Esophagus squamous epithelium (tissue), 5 donors: ENCODE results near the gene PIK3C3. TPM values are rescaled to one million over a fixed set of nuclear protein-coding genes. Genes with fewer than 3 reads are reported as not detected.

Source experiments
- DNase-seq: peaks from one replicate; lab custom pipeline; 2025; lab: John Stamatoyannopoulos, UW
- H3K27ac ChIP-seq, 4 donors: fragments of 200-600 bp; sonication (generic); one replicate each; pipeline ENCODE4 v1.5.1; 2016 to 2019; ENCODE audit warnings: mild to moderate bottlenecking in 1 of 4
- H3K27me3 ChIP-seq, 4 donors: fragments of 200-600 bp; sonication (generic); 1 replicate in 3 of 4; 2 replicates in 1 of 4; pipeline versions ENCODE4 v1.5.1 to v1.6.0; 2017 to 2021; ENCODE audit warnings: antibody characterized with exemption in 1 of 4
- H3K36me3 ChIP-seq, 3 donors: fragments of 200-600 bp; sonication (generic); one replicate each; pipeline ENCODE4 v1.5.1; 2016 to 2019
- H3K4me1 ChIP-seq, 3 donors: fragments of 200-600 bp; sonication (generic); one replicate each; pipeline ENCODE4 v1.5.1; 2017 to 2019
- H3K4me3 ChIP-seq, 4 donors: fragments of 200-600 bp; sonication (generic); 1 replicate in 3 of 4; 2 replicates in 1 of 4; pipeline ENCODE4 v1.5.1; 2016 to 2019; ENCODE audit warnings: mild to moderate bottlenecking in 2 of 4, moderate library complexity in 1 of 4
- H3K9me3 ChIP-seq, 3 donors: fragments of 200-600 bp; sonication (generic); one replicate each; pipeline ENCODE4 v1.5.1; 2016 to 2019
- CTCF ChIP-seq, 6 experiments: fragments of 450-650 bp in 4 of 6; fragments of 200-600 bp in 2 of 6; sonication (generic) in 2 of 6; IDR thresholded peaks; one replicate each; pipeline ENCODE4 v1.5.1; 2016 to 2019; ENCODE audit warnings: antibody characterized with exemption in 6 of 6, mild to moderate bottlenecking in 4 of 6, moderate library complexity in 4 of 6
- POLR2A ChIP-seq, 4 donors: fragments of 450-650 bp; IDR thresholded peaks; one replicate each; pipeline ENCODE4 v1.6.1; 2017; ENCODE audit warnings: antibody characterized with exemption in 4 of 4, mild to moderate bottlenecking in 4 of 4, moderate library complexity in 3 of 4
- WGBS, 2 donors: methylation state at CpG; one replicate each; pipeline ENCODE4 v1.1.5; 2018; 5-methylcytosine and 5-hydroxymethylcytosine counted together
- intact Hi-C: fragments of 100-400 bp; cut with DNase I; formaldehyde crosslinking; loops from one replicate; pipeline ENCODE4 v1.15.0; 2022
- total RNA-seq, 4 donors: library from RNA; depleted of rRNA; stranded (reverse); fragments of >200 nt; gene quantifications; one replicate each; pipeline ENCODE4 v1.1.0, GENCODE V29; 2016
- donor health status: DM: yes; HTN: yes; CAD: no.

The PIK3C3 gene
- total RNA-seq, 4 donors from 2014 or later: 17.2 to 43.9 (median 23.6) TPM

GRCh38 chr18:41940506-41941215 lies 14.4 kb upstream of the PIK3C3 start:
- H3K4me3 ChIP-seq: no peak overlapping the region
- intact Hi-C loops: no loop called here
- WGBS, 2 donors: 59 to 74% methylated on average over 4 to 6 of the region's 6 CpGs
- H3K27ac ChIP-seq: no peak overlapping the region
- H3K27me3 ChIP-seq: peaks cover 0 to 19% (median 0%) of the 10 kb centered on the region in 4 donors
- no peak for TF ChIP-seq CTCF (IDR thresholded peaks at IDR 0.05)
- no peak for TF ChIP-seq POLR2A (IDR thresholded peaks at IDR 0.05)
- no peaks in the 10 kb centered on the region for H3K36me3 ChIP-seq
- H3K4me1 ChIP-seq: no peaks in the 10 kb centered on the region
- H3K9me3 ChIP-seq: no peaks in the 10 kb centered on the region
- no peak for DNase-seq

GRCh38 chr18:41942254-41942653 lies 12.8 kb upstream of the PIK3C3 start:
- no peaks in the 10 kb centered on the region for H3K4me1 ChIP-seq
- no peak for TF ChIP-seq POLR2A (IDR thresholded peaks at IDR 0.05)
- no peak for TF ChIP-seq CTCF (IDR thresholded peaks at IDR 0.05)
- WGBS, 2 donors: 40 to 43% methylated on average over 2 of the region's 2 CpGs
- no peak overlapping the region for H3K27ac ChIP-seq
- no peak for DNase-seq
- H3K9me3 ChIP-seq: no peaks in the 10 kb centered on the region
- peaks cover 0 to 33% (median 0%) of the 10 kb centered on the region in 4 donors for H3K27me3 ChIP-seq
- no peak overlapping the region for H3K4me3 ChIP-seq
- no peaks in the 10 kb centered on the region for H3K36me3 ChIP-seq
- intact Hi-C loops: no loop called here

- H3K27me3 ChIP-seq: peaks cover 0 to 45% (median 0%) of the 10 kb centered on the region in 4 donors
- DNase-seq: no peak
- H3K4me3 ChIP-seq: no peak overlapping the region
- no peaks in the 10 kb centered on the region for H3K9me3 ChIP-seq
- H3K36me3 ChIP-seq: no peaks in the 10 kb centered on the region
- WGBS, 2 donors: 70 to 79% methylated on average over 3 of the region's 3 CpGs
- no peaks in the 10 kb centered on the region for H3K4me1 ChIP-seq
- intact Hi-C loops: no loop called here
- no peak for TF ChIP-seq POLR2A (IDR thresholded peaks at IDR 0.05)
- no peak for TF ChIP-seq CTCF (IDR thresholded peaks at IDR 0.05)
- no peak overlapping the region for H3K27ac ChIP-seq
These were observed 6.4 kb upstream of the PIK3C3 start for GRCh38 chr18:41948544-41949110.

- Histone ChIP-seq H3K27me3 (peaks cover 0 to 40% (median 0%) of the 10 kb centered on the region in 4 donors), H3K9me3 (no peaks in the 10 kb centered on the region), H3K36me3 (no peaks in the 10 kb centered on the region), H3K4me1 (no peaks in the 10 kb centered on the region), H3K4me3 (no peak overlapping the region), H3K27ac (no peak overlapping the region)
- DNase-seq: no peak
- TF ChIP-seq POLR2A (IDR thresholded peaks at IDR 0.05): no peak
- TF ChIP-seq CTCF (IDR thresholded peaks at IDR 0.05): no peak
- intact Hi-C loops: no loop called here
- WGBS, 2 donors: 77 to 90% methylated on average over 2 of the region's 2 CpGs
These were observed 5.7 kb upstream of the PIK3C3 start for GRCh38 chr18:41949206-41949920.

- Histone ChIP-seq H3K4me3 (peak overlapping the region; percentile 43 to 97 (median 80)), H3K4me1 (peaks cover 0 to 34% (median 4%) of the 10 kb centered on the region in 3 donors), H3K27me3 (peaks cover 0 to 4% (median 0%) of the 10 kb centered on the region in 4 donors), H3K9me3 (no peaks in the 10 kb centered on the region), H3K27ac (peak overlapping the region in 3 of 4 donors; percentile 67 to 85 (median 84)), H3K36me3 (peaks cover 0 to 34% (median 0%) of the 10 kb centered on the region in 3 donors)
- TF ChIP-seq CTCF (IDR thresholded peaks at IDR 0.05) (no peak), POLR2A (IDR thresholded peaks at IDR 0.05) (no peak)
- intact Hi-C loops: no loop called here
- 7 to 10% methylated on average over 11 of the region's 11 CpGs for WGBS, 2 donors
- no peak for DNase-seq
These were observed 654 bp downstream of the PIK3C3 start for GRCh38 chr18:41955688-41956087.
